HG03520 (cell line): ENCODE results near the gene KRTAP2-1.
"Not testable (repeated sequence)": the region's sequence is repeated elsewhere in the genome, so short reads cannot be mapped to it uniquely, and the experiment has no call there.

ENCODE experiments used
- ATAC-seq: cut with Tn5 transposase; IDR thresholded peaks from one replicate; pipeline ENCODE4 v1.9.1; 2021; ENCODE audit warnings: mild to moderate bottlenecking, moderate library complexity; ENCODE audit not compliant: unreplicated experiment

Gene KRTAP2-1

GRCh38 chr17:41013606-41014005 is 33.5 kb downstream of the KRTAP2-1 start:
- ATAC-seq, result no peak

GRCh38 chr17:41013181-41013580 is 33.9 kb downstream of the KRTAP2-1 start:
- ATAC-seq, result no peak

- ATAC-seq, result no peak
Observed at GRCh38 chr17:41012326-41013120, 34.6 kb downstream of the KRTAP2-1 start.

- no peak for ATAC-seq
Observed at GRCh38 chr17:41010441-41010840, 36.7 kb downstream of the KRTAP2-1 start.

GRCh38 chr17:41009936-41010335 is 37.2 kb downstream of the KRTAP2-1 start:
- ATAC-seq, result no peak

- ATAC-seq, result no peak
Observed at GRCh38 chr17:41009301-41009760, 37.8 kb downstream of the KRTAP2-1 start.

GRCh38 chr17:41008811-41009210 is 38.3 kb downstream of the KRTAP2-1 start, which contains the start of gene KRTAP3-1:
TSS of gene KRTAP3-1 (minus strand) at chr17:41009128. CDS start at chr17:41009074, 54 bp downstream.
- no peak for ATAC-seq

GRCh38 chr17:41004397-41004796 is 42.7 kb downstream of the KRTAP2-1 start:
- ATAC-seq, result no peak

GRCh38 chr17:41003926-41004325 is 43.2 kb downstream of the KRTAP2-1 start:
- no peak for ATAC-seq

GRCh38 chr17:41002814-41003213 is 44.3 kb downstream of the KRTAP2-1 start:
- no peak for ATAC-seq

- no peak for ATAC-seq
Observed at GRCh38 chr17:41001795-41002194, 45.3 kb downstream of the KRTAP2-1 start.

- not testable (repeated sequence) for ATAC-seq
Observed at GRCh38 chr17:40999563-40999962, 47.6 kb downstream of the KRTAP2-1 start, which contains the start of gene KRTAP3-2. TSS of gene KRTAP3-2 (minus strand) at chr17:40999906. CDS start at chr17:40999853, 53 bp downstream.

GRCh38 chr17:40997361-40997760 is 49.8 kb downstream of the KRTAP2-1 start:
- ATAC-seq, result no peak

- no peak for ATAC-seq
Observed at GRCh38 chr17:40996829-40997228, 50.3 kb downstream of the KRTAP2-1 start.
